Sigmoid colon (tissue), 7 donors: ENCODE data around the gene PRKN. TPM values are rescaled to one million over a fixed set of nuclear protein-coding genes. Genes with fewer than 3 reads are reported as not detected.

Experiments used
- DNase-seq: peaks from one replicate; pipeline ENCODE4 v3.0.0-alpha.2; 2019
- H3K27ac ChIP-seq, 4 donors: fragments of 200-600 bp; sonication (generic); one replicate each; pipeline ENCODE4 v1.5.1; 2016 to 2019; ENCODE audit warnings: mild to moderate bottlenecking in 1 of 4
- H3K27me3 ChIP-seq, 3 donors: fragments of 200-600 bp; sonication (generic); one replicate each; pipeline ENCODE4 v1.5.1; 2019; ENCODE audit warnings: mild to moderate bottlenecking in 1 of 3
- H3K36me3 ChIP-seq, 4 donors: fragments of 200-600 bp; sonication (generic); one replicate each; pipeline ENCODE4 v1.5.1; 2016 to 2019
- H3K4me1 ChIP-seq, 4 donors: fragments of 200-600 bp; sonication (generic); one replicate each; pipeline ENCODE4 v1.5.1; 2017 to 2019
- H3K4me3 ChIP-seq, 4 donors: fragments of 200-600 bp; sonication (generic); one replicate each; pipeline ENCODE4 v1.5.1; 2017 to 2019; ENCODE audit warnings: mild to moderate bottlenecking in 2 of 4, moderate library complexity in 1 of 4
- H3K9me3 ChIP-seq, 4 donors: fragments of 200-600 bp in 3 of 4; sonication (generic) in 3 of 4; one replicate each; pipeline versions ENCODE4 v1.5.1 to v1.6.1; 2013 to 2019
- EP300 ChIP-seq, 4 donors: sonication (generic); formaldehyde crosslinking; IDR thresholded peaks; one replicate each; pipeline ENCODE4 v1.6.1; 2017; ENCODE audit warnings: antibody characterized with exemption in 4 of 4
- POLR2A ChIP-seq, 2 donors: fragments of 450-650 bp; IDR thresholded peaks; one replicate each; pipeline ENCODE4 v1.6.1; 2016; ENCODE audit warnings: antibody characterized with exemption in 2 of 2, mild to moderate bottlenecking in 2 of 2, moderate library complexity in 2 of 2
- POLR2AphosphoS5 ChIP-seq, 4 donors: sonication (generic); formaldehyde crosslinking; IDR thresholded peaks; one replicate each; pipeline ENCODE4 v1.6.1; 2017; ENCODE audit warnings: antibody characterized with exemption in 4 of 4
- WGBS, 2 donors: extraction: QIAGEN DNeasy Blood & Tissue Kit; methylation state at CpG; one replicate each; pipeline ENCODE4 v1.1.7; 2013; 5-methylcytosine and 5-hydroxymethylcytosine counted together
- intact Hi-C: fragments of 100-400 bp; cut with DNase I; formaldehyde crosslinking; loops from one replicate; pipeline ENCODE4 v1.15.1; 2023
- polyA plus RNA-seq, 3 donors: library from polyadenylated mRNA; stranded (reverse); fragments of 200-250 nt; gene quantifications; one replicate each; pipeline ENCODE4 v1.2.3, GENCODE V29; 2013
- total RNA-seq, 4 donors: library from RNA; depleted of rRNA; stranded (reverse); fragments of >200 nt; gene quantifications; one replicate each; pipeline ENCODE4 v1.1.0, GENCODE V29; 2016
- TF ChIP-seq, protein P1 (sequence below), 4 experiments: fragments of 450-650 bp in 3 of 4; fragments of 200-600 bp in 1 of 4; IDR thresholded peaks; one replicate each; pipeline ENCODE4 v1.5.1; 2016 to 2019; ENCODE audit warnings: antibody characterized with exemption in 4 of 4, mild to moderate bottlenecking in 3 of 4, moderate library complexity in 2 of 4
- donor health status: healthy with polysubstance abuse.
- donor health status: Bipolar disorder and iron deficiency.
- donor health status: healthy.

PRKN gene
- total RNA-seq (100 to 1,000 TPM in 1 of 4 donors, 10 to 100 TPM in 2, 1 to 10 TPM in 1; 9.7 to 173 (median 12.7) TPM), polyA plus RNA-seq (1 to 10 TPM in 1 of 3 donors, under 1 TPM in 2; 0.38 to 1.2 (median 0.69) TPM)

GRCh38 chr6:162727322-162728182 lies at the start of gene PRKN, which contains the start of gene PACRG:
PRKN (minus strand) TSS chr6:162727766.
PACRG (plus strand) TSS chr6:162727974.
- TF ChIP-seq POLR2A (IDR thresholded peaks at IDR 0.05) (peak; percentile 70 to 83), EP300 (IDR thresholded peaks at IDR 0.05) (peak in 3 of 4 donors; percentile 1 to 67 (median 57)), POLR2AphosphoS5 (IDR thresholded peaks at IDR 0.05) (peak; percentile 72 to 93 (median 86))
- TF ChIP-seq, protein P1, sequence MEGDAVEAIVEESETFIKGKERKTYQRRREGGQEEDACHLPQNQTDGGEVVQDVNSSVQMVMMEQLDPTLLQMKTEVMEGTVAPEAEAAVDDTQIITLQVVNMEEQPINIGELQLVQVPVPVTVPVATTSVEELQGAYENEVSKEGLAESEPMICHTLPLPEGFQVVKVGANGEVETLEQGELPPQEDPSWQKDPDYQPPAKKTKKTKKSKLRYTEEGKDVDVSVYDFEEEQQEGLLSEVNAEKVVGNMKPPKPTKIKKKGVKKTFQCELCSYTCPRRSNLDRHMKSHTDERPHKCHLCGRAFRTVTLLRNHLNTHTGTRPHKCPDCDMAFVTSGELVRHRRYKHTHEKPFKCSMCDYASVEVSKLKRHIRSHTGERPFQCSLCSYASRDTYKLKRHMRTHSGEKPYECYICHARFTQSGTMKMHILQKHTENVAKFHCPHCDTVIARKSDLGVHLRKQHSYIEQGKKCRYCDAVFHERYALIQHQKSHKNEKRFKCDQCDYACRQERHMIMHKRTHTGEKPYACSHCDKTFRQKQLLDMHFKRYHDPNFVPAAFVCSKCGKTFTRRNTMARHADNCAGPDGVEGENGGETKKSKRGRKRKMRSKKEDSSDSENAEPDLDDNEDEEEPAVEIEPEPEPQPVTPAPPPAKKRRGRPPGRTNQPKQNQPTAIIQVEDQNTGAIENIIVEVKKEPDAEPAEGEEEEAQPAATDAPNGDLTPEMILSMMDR (IDR thresholded peaks at IDR 0.05) = no peak
- Histone ChIP-seq H3K4me1 (peaks cover 0 to 20% (median 12%) of the 10 kb centered on the region in 4 donors), H3K27ac (peak within 1 kb of the TSS; percentile 79 to 93 (median 87)), H3K27me3 (no peaks in the 10 kb centered on the region), H3K36me3 (no peaks in the 10 kb centered on the region), H3K4me3 (peak within 1 kb of the TSS; percentile 71 to 99 (median 98)), H3K9me3 (no peaks in the 10 kb centered on the region)
- DNase-seq = peak; percentile 99
- WGBS, 2 donors = 0 to 2% methylated on average over 84 of the region's 84 CpGs
- intact Hi-C loops = loop anchor here (5.0 kb wide), 1 partner anchor 685 kb away; the partner anchor contains the start of gene QKI

DNA sequence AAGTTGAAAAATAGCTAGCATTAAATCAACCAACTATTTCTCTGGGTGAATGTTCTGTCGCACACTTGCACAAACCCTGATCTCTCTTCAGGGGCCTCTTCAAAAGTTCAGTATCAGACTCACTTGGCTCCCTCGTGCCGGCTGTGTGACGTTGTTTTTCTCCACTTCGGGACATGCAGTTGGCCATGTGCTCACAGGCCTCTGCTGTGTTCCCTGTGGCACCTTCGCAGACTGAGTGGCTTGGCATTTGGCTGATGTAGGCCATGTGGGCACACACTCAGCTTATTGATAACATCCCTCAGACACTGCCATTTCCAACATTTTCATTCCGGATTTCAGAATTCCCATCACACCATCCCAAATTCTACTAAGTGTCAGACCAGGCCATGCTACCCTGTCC lies 49.5 kb upstream of the PRKN start:
- no peaks in the 10 kb centered on the region for H3K4me1 ChIP-seq
- DNase-seq = no peak
- no peaks in the 10 kb centered on the region for H3K36me3 ChIP-seq
- intact Hi-C loops = no loop called here
- H3K4me3 ChIP-seq = no peak overlapping the region
- 90 to 94% methylated on average over 7 of the region's 7 CpGs for WGBS, 2 donors
- TF ChIP-seq EP300 (IDR thresholded peaks at IDR 0.05) (no peak), POLR2A (IDR thresholded peaks at IDR 0.05) (no peak), POLR2AphosphoS5 (IDR thresholded peaks at IDR 0.05) (no peak)
- TF ChIP-seq, protein P1 (IDR thresholded peaks at IDR 0.05) = no peak
- no peaks in the 10 kb centered on the region for H3K9me3 ChIP-seq
- no peak overlapping the region for H3K27ac ChIP-seq
- H3K27me3 ChIP-seq = no peaks in the 10 kb centered on the region

GRCh38 chr6:162773996-162774395 lies 46.4 kb upstream of the PRKN start:
- TF ChIP-seq EP300 (IDR thresholded peaks at IDR 0.05) (no peak), POLR2AphosphoS5 (IDR thresholded peaks at IDR 0.05) (no peak), POLR2A (IDR thresholded peaks at IDR 0.05) (no peak)
- TF ChIP-seq, protein P1 (IDR thresholded peaks at IDR 0.05) = no peak
- DNase-seq = no peak

DNA sequence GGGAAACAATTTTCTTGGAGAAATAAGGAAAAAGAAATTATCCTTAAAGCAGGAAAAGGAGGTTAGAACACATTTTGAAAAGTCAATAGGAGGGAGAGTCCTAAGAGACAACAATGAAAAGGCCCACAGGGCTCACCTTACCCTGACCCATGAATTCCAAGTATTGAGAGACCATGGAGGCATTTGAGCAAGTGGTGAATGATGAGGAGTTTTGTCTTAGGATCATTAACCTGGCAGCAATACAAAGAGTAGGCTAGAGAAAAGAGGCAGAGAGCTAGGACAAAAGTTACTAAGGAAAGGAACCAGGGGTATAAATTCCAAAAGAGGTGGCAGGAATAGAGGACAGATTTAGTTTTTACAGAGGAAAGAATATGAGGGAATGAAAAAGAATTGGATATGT lies 44.9 kb upstream of the PRKN start:
- no peaks in the 10 kb centered on the region for H3K9me3 ChIP-seq
- no peak overlapping the region for H3K4me3 ChIP-seq
- H3K4me1 ChIP-seq = no peaks in the 10 kb centered on the region
- H3K36me3 ChIP-seq = no peaks in the 10 kb centered on the region
- H3K27me3 ChIP-seq = no peaks in the 10 kb centered on the region
- no peak overlapping the region for H3K27ac ChIP-seq
- no peak for DNase-seq
- intact Hi-C loops = no loop called here
- TF ChIP-seq, protein P1 (IDR thresholded peaks at IDR 0.05) = no peak
- no peak for TF ChIP-seq POLR2A (IDR thresholded peaks at IDR 0.05)
- no peak for TF ChIP-seq EP300 (IDR thresholded peaks at IDR 0.05)
- TF ChIP-seq POLR2AphosphoS5 (IDR thresholded peaks at IDR 0.05) = no peak

More at GRCh38 chr6:162773996-162774395, 46.4 kb upstream of the PRKN start:
- H3K27me3 ChIP-seq = no peaks in the 10 kb centered on the region
- intact Hi-C loops = no loop called here
- no peak overlapping the region for H3K27ac ChIP-seq
- no peaks in the 10 kb centered on the region for H3K9me3 ChIP-seq
- H3K4me1 ChIP-seq = no peaks in the 10 kb centered on the region
- no peaks in the 10 kb centered on the region for H3K36me3 ChIP-seq
- H3K4me3 ChIP-seq = no peak overlapping the region
- WGBS, 2 donors = 86% methylated on average over 3 of the region's 3 CpGs
